Measurements from ENCODE around the gene SEC61A1.

Gene SEC61A1

DNA sequence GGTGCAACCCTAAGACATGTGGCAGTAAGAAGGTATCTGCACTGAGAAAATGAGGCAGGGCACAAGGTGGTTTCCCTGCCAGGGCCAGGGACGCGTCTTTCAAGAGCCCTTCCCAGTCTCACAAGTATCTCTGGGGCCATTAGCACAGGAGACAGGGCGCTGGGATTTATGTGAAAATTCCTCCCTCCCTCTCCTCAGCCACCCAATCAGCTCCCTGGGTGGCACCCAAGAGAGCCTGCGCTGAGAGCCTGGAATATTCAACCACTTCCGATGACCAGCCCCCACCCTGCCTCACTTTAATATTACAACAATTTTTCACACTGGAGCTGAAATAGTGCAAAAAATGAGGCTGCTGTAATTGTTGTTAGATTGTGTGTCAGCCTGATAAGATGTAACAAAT is 26.1 kb downstream of the SEC61A1 start:
- DNase-seq = no peak

DNA sequence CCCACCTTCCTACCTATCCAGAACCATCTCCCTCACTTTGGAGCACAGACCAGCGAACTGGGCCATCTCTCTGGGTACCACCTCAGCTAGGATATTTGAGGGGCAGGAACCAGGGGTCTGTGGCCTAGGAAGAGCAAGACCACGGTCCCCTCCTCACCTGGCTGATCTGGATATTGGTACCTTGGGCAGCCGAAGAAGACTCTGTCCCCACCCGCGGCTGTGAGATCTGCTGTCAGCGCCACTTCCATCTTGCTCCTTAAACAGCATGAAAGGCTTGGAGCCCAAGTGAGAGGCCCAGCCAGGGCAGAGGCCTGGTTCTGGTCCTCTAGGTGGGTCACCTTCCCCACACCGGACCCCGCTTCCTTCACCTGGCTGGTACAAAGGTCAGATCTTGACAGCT is 26.6 kb downstream of the SEC61A1 start:
- no peak for DNase-seq

DNA sequence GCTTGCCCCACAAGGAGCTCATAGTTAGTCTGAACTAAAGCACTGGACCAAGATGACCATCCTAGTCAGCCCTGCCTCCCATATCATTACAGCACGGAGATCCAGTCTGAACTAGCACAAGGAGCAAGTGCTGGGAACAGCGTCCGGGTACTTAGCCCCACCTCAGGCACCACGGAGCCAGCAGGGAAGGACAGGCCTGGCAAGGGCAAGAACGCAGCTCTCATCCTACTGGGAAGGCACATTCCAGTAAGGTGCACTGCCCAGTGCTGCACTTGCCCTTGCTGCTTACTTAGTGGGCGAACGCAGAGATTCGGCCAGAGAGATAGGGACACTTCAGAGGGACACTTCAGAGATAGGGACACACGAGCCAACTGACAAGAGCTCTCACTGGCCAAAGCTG is 27.6 kb downstream of the SEC61A1 start:
- DNase-seq = no peak

DNA sequence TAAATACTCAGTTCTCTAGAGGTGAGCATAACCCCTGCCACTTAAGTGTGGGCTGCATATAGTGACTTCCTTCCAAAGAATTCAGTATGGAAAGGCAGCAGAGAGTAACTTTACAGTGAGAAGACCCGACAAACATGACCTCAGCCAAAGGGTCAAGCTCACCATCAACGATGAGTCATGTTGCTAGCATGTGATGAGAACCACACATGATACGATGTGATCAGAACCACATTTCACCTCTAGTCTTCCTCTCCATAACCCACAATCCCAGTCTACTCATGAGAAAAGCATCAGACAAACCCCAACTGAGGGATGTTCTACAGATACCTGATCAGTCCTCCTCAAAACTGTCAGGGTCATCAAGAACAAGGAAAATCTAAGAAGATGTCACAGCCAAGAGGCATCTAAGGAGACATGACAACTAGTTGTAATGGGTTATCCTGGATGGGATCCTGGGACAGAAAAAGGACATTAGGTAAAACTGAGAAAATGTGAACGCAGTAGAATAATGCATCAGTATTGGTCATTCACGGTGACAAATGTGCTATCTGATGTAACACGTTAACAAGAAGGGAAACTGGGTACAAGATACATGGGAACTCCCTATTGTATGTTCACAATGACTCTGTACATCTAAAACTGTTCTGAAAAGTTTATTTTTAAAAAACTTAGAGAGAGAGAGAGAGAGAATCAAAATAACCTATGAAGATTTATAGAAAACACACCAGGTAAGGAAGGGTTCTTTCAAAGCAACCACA is 28.3 kb downstream of the SEC61A1 start:
- DNase-seq = no peak

- no peak for DNase-seq
Observed at GRCh38 chr3:128081226-128081625, 29.0 kb downstream of the SEC61A1 start.

- no peak for DNase-seq
Observed at GRCh38 chr3:128081846-128082245, 29.6 kb downstream of the SEC61A1 start.

GRCh38 chr3:128082546-128082945 is 30.3 kb downstream of the SEC61A1 start:
- no peak for DNase-seq

DNA sequence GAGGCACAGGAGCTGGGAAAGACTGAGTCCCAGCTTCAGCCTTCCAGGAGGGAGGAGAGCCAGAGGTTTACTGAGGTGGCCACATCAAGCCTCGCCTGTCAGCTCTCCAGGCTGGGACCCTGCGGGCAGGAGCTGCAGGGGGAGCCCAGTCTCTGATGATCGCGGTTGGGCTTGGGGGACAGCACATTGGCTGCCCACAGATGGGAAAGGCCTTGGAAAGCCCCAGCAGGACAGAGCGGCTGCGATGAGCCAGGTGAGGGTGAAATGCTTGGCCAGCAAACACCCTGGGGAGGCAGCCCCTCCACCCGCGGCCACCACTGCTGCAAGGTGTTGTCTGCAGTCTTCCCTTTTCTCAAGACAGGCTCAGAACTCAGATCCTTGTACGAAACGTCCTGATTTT is 31.2 kb downstream of the SEC61A1 start:
- no peak for DNase-seq

GRCh38 chr3:128083980-128084674 is 31.9 kb downstream of the SEC61A1 start:
- no peak for DNase-seq

- no peak for DNase-seq
Observed at GRCh38 chr3:128084675-128085021, 32.4 kb downstream of the SEC61A1 start.

GRCh38 chr3:128089135-128089534 is 36.9 kb downstream of the SEC61A1 start:
- no peak for DNase-seq

DNA sequence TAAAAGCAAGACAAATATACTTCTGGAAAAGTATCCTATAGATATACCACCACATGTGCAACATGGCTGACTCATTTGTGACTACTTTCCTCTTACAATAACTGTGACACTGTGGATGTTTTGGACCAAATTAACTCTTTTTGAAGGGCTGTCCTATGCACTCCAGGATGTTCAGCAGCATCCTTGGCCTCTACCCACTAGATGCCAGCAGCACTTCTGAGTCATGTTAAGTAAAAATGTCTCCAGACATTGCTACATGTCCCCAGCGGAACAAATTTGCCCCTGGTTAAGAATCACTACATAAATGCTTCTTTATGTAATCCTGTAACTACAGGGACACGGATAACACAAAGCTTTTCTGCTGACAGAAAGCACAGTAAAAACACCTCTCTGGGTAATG is 39.3 kb downstream of the SEC61A1 start:
- no peak for DNase-seq

- DNase-seq = no peak
Observed at GRCh38 chr3:128094295-128095151, 42.3 kb downstream of the SEC61A1 start.

GRCh38 chr3:128095222-128095703 is 43.0 kb downstream of the SEC61A1 start:
- peak; percentile 90 for DNase-seq

DNA sequence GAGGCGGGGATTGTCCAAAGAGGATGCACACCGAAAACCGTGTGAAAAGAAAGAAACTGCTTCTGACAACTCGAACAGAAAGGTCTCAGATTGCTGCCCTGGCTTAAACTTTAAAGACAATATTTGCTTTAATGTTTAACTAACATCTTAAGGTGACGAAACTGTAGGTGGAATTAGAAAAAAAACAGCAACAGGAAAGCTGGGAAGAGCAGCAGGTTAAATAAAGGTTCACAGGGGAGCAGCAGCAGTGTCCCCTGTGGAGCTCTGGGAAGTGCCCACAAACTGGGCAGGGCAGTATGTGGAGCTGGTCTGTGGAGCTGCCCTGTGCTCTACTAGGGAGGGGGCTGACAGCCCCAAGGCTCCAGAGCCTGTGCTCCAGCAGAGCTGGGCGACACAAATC is 46.0 kb downstream of the SEC61A1 start:
- no peak for DNase-seq

DNA sequence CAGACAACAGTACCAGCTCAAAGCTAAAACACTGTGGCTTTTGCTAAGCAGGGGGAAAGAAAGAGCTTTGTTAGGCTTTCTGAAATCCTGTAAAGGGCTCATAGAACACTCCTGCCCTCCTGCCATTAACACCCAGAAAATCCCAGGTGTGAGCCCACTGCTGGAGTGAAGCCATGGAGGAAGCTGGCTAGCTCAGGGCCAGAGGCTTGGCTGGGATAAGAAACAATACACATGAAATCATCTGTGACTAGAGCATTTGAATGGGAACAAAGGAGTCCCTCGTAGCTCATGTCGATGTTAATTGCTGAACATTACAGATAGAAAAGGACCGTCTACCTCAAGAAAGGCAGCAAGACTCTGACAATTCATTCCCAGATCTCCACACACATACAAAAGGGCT is 47.9 kb downstream of the SEC61A1 start:
- no peak for DNase-seq

DNA sequence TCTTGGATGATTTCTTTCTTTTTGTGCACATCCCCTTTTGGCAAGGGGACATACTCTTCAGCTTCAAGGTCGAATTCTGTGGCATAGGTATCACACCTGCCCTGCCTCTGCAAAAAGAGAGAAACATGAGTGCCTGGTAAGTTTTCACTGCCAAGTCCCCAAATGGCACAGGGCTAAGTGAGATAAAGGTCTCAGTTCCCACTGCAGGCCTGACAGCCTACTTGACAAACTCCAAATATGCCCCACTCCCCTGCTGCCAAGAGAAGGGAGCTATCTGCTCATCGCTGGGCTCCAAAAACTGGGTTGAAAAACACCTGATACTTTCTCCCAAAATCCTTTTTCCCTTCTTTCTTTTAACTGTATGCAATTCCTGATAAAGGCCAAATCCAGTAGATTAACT is 48.4 kb downstream of the SEC61A1 start:
- no peak for DNase-seq

- DNase-seq = no peak
Observed at GRCh38 chr3:128103136-128103676, 51.0 kb downstream of the SEC61A1 start.

DNA sequence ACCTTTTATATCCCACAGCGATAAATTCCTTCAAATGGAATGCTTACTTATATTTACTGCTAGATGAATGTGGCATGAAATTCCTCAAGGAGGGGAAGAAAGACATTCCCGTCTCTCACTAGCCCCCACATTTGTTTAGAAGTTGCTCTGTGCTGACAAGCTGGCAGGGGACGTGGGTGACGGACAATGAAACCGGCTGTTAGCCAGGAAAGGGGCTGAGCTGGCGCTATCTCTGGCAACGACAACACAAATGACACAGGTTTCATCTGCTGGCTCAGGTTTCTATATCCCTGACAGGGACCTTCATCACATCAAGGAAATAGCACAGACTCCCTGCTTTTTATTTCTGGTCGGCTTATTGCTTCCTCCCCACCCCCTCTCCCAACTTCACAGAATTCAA is 55.6 kb downstream of the SEC61A1 start:
- DNase-seq = no peak

DNA sequence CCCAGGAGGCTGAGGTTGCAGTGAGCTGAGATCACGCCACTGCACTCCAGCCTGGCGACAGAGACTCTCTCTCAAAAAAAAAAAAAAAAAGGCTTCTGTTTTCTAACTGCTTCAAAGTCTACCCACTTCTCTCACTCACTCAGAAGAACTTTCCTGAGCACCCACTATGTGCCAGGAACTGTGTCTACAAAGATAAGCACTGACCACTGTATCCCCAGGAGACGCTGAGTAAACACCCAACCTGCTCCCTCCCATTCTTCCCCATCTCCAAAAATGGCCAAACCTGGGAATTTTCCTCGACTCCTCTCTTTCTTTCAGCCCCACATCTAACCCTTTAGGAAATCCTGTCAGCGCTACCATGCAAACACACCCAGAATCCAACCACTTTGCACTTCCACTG is 58.9 kb downstream of the SEC61A1 start:
- DNase-seq = no peak

- no peak for DNase-seq
Observed at GRCh38 chr3:128112357-128112968, 60.2 kb downstream of the SEC61A1 start.

- no peak for DNase-seq
Observed at GRCh38 chr3:128113817-128114794, 61.9 kb downstream of the SEC61A1 start.

Measured in eye (tissue), 1 donor.